RWPE1 (cell line): ENCODE measurements around the gene GUF1.

Source experiments
- CTCF ChIA-PET: fragments of 350-600 bp; sonication (Branson Sonifier 250); formaldehyde crosslinking; extraction: SDS; loops from one replicate; lab custom pipeline; 2021; lab: Yijun Ruan, JAX
- POLR2A ChIA-PET: fragments of 400-600 bp; formaldehyde crosslinking; extraction: SDS; loops from one replicate; lab custom pipeline; 2020; ENCODE audit warnings: antibody characterized with exemption; ENCODE audit not compliant: low non-redundant PET; lab: Yijun Ruan, JAX
- DNase-seq: peaks from one replicate; pipeline ENCODE4 v3.0.0; 2012; ENCODE audit warnings: low spot score
- H3K27ac ChIP-seq: fragments of 450-650 bp; 2 replicates; pipeline ENCODE4 v1.5.1; 2017
- TF ChIP-seq, protein P1 (sequence below): fragments of 450-650 bp; conservative IDR thresholded peaks from 2 replicates; pipeline ENCODE4 v1.5.1; 2017; ENCODE audit warnings: low read depth, mild to moderate bottlenecking

Gene GUF1

DNA sequence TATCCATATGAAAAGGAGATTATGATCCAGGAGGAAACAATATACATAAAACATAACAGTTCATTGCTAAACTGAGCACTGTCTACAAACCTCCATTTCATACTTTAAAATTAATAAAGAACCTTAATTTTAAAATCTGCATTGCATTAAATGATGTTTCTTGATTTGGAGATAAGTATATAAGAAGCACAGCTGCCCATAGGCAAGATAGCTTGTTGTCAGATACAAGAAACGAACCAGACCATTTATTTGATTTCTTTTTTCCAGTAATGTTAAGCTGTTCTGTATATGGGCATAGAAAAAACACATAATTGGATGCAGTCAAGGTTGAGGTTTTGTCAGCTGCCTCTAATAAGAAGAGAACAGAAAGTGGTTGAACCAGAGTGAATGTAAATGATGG, 6.4 kb downstream of the GUF1 start:
- ChIA-PET POLR2A (no interaction called here), CTCF (no interaction called here)
- TF ChIP-seq, protein P1, sequence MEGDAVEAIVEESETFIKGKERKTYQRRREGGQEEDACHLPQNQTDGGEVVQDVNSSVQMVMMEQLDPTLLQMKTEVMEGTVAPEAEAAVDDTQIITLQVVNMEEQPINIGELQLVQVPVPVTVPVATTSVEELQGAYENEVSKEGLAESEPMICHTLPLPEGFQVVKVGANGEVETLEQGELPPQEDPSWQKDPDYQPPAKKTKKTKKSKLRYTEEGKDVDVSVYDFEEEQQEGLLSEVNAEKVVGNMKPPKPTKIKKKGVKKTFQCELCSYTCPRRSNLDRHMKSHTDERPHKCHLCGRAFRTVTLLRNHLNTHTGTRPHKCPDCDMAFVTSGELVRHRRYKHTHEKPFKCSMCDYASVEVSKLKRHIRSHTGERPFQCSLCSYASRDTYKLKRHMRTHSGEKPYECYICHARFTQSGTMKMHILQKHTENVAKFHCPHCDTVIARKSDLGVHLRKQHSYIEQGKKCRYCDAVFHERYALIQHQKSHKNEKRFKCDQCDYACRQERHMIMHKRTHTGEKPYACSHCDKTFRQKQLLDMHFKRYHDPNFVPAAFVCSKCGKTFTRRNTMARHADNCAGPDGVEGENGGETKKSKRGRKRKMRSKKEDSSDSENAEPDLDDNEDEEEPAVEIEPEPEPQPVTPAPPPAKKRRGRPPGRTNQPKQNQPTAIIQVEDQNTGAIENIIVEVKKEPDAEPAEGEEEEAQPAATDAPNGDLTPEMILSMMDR = no peak
- no peak overlapping the region for H3K27ac ChIP-seq
- no peak for DNase-seq

GRCh38 chr4:44700427-44700826, 22.2 kb downstream of the GUF1 start:
- TF ChIP-seq, protein P1 = no peak
- ChIA-PET POLR2A (interaction anchor here (0.7 kb wide), 1 partner anchor 16 kb away, joined by 5 read pairs; no protein-coding TSS in a partner anchor), CTCF (no interaction called here)
- no peak for DNase-seq
- no peak overlapping the region for H3K27ac ChIP-seq

DNA sequence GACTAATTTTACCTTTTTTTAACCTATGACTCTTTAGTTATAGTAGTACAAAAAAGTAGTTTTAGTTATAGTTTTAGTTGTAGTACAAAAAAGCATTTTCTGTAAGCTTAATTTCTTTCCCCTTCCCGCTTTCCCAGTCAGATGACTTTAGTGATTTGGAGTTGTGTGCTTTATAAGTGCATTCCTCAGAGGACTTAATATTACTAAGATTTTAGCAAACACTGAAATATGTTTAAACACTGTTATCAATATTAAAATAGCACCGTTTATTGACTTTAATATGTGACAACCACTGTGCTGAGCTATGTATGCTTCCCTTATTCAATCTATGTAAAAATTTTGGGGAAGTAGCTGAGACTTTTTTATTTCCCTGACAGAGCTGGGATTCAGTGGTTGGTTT, 22.8 kb downstream of the GUF1 start:
- no peak for DNase-seq
- TF ChIP-seq, protein P1 = no peak
- ChIA-PET CTCF (no interaction called here), POLR2A (interaction anchor here (0.7 kb wide), 1 partner anchor 16 kb away, joined by 5 read pairs; no protein-coding TSS in a partner anchor)
- H3K27ac ChIP-seq = no peak overlapping the region

GRCh38 chr4:44704673-44705072, 26.5 kb downstream of the GUF1 start:
- DNase-seq = no peak
- POLR2A ChIA-PET = no interaction called here
- TF ChIP-seq, protein P1 = no peak
- CTCF ChIA-PET = no interaction called here
- no peak overlapping the region for H3K27ac ChIP-seq

GRCh38 chr4:44713125-44713524, 34.9 kb downstream of the GUF1 start:
- ChIA-PET POLR2A (no interaction called here), CTCF (no interaction called here)
- no peak for DNase-seq
- no peak overlapping the region for H3K27ac ChIP-seq
- TF ChIP-seq, protein P1 = no peak

DNA sequence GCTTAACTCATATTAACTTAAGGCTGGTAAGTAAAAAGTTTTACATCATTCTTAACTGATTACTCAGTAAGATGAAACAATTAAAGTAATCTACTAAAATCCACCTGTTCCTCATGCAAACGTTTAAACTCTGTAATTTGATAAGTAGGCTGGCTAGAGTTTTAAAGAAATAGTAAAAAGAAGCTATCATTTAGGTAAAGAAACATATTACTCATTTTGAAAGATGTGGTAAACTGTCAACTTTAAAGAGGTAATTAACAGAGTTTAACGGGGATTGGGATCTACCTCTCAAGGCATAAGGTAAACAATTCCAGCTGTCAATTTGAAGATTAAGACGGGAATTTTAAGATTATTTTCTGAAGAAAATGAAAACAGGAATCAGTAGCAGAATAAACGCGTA, 38.4 kb downstream of the GUF1 start:
- POLR2A ChIA-PET = interaction anchor here (0.6 kb wide), 1 partner anchor 16 kb away, joined by 5 read pairs; no protein-coding TSS in a partner anchor
- H3K27ac ChIP-seq = no peak overlapping the region
- CTCF ChIA-PET = no interaction called here
- TF ChIP-seq, protein P1 = no peak
- DNase-seq = no peak

DNA sequence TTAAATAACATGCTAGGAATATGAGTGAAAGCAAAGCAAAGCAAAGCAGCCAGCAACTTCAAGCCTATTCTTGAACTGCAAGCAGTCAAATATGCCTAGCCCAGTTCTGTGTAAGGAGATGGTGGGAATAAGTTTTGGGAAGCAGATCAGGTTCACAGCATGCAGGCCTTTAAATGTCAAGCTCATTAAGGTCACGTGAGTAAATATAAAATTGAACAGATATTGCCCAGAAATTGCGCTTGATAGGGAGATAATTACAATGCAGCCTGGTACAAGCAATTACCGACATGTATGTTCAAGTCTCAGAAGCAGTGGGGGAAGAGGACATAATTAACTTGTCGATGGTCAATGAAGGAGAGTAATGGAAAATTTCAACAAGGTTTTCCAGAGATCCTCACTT, 42.2 kb downstream of the GUF1 start:
- DNase-seq = no peak
- TF ChIP-seq, protein P1 = no peak
- no peak overlapping the region for H3K27ac ChIP-seq
- ChIA-PET POLR2A (no interaction called here), CTCF (no interaction called here)
